Measurements from ENCODE around the gene PNMT. TPM values are rescaled to one million over a fixed set of nuclear protein-coding genes. Genes with fewer than 3 reads are reported as not detected.

The PNMT gene
- total RNA-seq: not detected in 2 replicates

DNA sequence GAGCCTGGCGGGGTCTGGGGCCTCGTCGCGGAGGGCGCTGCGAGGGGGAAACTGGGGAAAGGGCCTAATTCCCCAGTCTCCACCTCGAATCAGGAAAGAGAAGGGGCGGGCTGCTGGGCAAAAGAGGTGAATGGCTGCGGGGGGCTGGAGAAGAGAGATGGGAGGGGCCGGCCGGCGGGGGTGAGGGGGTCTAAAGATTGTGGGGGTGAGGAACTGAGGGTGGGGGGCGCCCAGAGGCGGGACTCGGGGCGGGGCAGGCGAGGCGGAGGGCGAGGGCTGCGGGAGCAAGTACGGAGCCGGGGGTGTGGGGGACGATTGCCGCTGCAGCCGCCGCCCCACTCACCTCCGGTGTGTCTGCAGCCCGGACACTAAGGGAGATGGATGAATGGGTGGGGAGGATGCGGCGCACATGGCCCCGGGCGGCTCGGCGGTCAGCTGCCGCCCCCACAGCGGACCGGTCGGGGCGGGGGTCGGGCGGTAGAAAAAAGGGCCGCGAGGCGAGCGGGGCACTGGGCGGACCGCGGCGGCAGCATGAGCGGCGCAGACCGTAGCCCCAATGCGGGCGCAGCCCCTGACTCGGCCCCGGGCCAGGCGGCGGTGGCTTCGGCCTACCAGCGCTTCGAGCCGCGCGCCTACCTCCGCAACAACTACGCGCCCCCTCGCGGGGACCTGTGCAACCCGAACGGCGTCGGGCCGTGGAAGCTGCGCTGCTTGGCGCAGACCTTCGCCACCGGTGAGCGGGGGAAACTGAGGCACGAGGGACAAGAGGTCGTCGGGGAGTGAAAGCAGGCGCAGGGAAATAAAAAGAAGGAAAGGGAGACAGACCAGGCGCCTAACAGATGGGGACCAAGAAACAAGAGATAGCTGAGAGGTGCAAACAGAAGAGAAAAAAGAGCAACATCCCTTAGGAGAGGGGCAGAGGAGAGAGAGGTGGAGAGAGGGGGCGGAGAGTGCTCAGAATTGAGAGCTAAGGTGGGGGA, at the start of gene PNMT:
Gene PNMT (plus strand): TSS at position 509 of the 980 bp plus-strand sequence. CDS start 23 bp downstream, at position 532.

DNA sequence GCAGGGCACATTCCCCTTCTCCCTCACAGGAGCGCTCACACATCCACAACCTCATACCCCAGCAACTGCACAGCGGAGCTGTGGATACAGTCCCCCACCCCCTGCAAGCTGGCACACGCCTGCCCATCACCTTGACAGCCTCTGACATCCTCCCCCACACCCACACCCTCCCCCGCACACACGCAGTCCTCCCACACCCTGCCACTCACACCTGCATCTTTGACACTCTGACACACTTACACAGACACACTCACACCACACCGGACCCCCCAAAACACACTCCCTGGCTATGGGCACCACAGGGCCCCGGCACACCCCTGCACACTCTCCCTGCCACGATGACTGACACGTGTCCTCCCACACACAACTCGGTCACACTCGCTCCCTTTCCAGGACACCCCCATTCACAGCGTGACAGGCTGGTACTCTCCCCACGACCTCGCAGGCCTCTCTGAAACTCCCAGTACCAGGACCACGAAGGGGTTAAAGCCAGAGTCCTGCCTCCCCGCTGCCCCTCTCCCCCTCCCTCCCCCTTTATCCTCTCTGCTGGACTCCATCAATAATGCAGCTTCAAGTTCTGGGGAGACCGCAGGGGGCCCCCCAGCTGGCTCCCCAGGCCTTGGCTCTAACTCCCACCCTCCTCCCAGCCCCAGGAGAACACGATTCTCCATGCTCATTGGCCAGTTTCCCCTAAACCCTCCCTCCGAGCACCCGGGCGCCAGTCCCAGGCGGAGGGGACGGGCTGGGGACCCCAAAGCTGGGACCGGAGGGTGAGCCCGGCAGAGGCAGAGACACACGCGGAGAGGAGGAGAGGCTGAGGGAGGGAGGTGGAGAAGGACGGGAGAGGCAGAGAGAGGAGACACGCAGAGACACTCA, 41.8 kb upstream of the PNMT start, which contains the start of gene PPP1R1B:
Gene PPP1R1B (plus strand): TSS at position 782 of the 876 bp plus-strand sequence. CDS start 441 bp downstream, outside the sequence.

GRCh38 chr17:39636927-39637736, 31.1 kb upstream of the PNMT start, which contains the start of gene STARD3:
TSS of gene STARD3 (plus strand) at chr17:39637144. CDS start at chr17:39653532, 16,388 bp downstream.

DNA sequence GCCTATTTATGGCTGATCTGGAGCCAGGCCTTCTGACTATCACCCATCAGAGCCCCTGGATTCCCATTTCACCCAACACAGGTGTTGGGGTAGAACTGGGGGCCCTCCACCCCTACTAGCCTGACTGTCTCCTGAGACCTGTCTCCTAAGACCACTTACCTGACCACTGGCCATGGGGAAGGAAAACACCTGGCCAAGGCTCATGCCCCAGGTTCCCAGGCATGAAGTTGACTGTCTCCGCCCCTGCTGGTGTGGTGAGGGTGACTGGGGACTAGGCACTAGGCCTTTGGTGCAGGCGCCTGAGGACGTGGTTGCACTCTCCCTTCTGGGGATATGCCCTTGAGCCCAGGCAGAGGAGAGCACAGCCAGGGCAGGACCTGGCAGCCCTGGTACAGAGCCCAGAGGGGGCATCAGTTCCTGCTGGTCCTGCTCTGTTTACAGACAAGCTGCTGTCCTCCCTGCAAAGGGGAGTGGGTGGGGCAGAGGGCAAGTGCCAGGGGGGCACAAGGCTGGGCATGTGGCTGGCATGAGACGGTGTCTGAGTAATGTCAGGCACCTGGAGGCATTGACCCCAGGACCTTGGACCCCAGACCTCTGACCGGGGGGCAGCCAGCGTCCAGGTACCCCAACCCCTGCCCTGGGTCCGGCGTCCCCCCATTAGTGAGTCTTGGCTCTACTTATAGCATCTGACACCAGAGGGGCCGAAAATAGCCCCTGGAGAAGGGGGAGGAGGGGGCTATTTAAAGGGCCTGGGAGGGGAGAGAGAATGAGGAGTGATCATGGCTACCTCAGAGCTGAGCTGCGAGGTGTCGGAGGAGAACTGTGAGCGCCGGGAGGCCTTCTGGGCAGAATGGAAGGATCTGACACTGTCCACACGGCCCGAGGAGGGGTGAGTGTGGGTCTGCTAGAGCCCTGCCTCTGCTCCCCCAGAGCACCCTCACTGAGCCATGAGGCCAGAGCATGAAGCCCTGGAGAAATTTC, 3.4 kb upstream of the PNMT start, which contains the start of gene TCAP:
Gene TCAP (plus strand): TSS at position 769 of the 981 bp plus-strand sequence. CDS start 11 bp downstream, at position 780.

GRCh38 chr17:39687546-39688474, 19.6 kb downstream of the PNMT start, which contains the start of gene PGAP3:
TSS of gene PGAP3 (minus strand) at chr17:39688057. CDS start at chr17:39688014, 43 bp downstream.

DNA sequence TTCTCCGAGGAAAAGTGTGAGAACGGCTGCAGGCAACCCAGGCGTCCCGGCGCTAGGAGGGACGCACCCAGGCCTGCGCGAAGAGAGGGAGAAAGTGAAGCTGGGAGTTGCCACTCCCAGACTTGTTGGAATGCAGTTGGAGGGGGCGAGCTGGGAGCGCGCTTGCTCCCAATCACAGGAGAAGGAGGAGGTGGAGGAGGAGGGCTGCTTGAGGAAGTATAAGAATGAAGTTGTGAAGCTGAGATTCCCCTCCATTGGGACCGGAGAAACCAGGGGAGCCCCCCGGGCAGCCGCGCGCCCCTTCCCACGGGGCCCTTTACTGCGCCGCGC, 31.5 kb downstream of the PNMT start, which contains the start of gene ERBB2:
Gene ERBB2 (plus strand): TSS at position 247 of the 330 bp plus-strand sequence. CDS start 175 bp downstream, outside the sequence.

Other genes starting within 250 kb of the PNMT start
- gene MED1, start 217.2 kb upstream of the PNMT start, total RNA-seq: 16.4 and 16.9 TPM in 2 replicates
- gene CDK12, start 207.0 kb upstream of the PNMT start, total RNA-seq: 17.4 and 20.6 TPM in 2 replicates
- gene NEUROD2, start 60.5 kb upstream of the PNMT start, total RNA-seq: not detected in 2 replicates
- 0.15 and 0.39 TPM in 2 replicates for gene PPP1R1B, start 41.5 kb upstream of the PNMT start, total RNA-seq
- gene STARD3, start 31.3 kb upstream of the PNMT start, total RNA-seq: 29.9 and 35.9 TPM in 2 replicates
- 0.08 TPM in 1 of 2 replicates, not detected in the other for gene TCAP, start 3.1 kb upstream of the PNMT start, total RNA-seq
- gene PGAP3, start 19.6 kb downstream of the PNMT start, total RNA-seq: 3.9 and 7.2 TPM in 2 replicates
- 26.7 and 27.6 TPM in 2 replicates for gene ERBB2, start 31.6 kb downstream of the PNMT start, total RNA-seq
- 45.8 and 58.5 TPM in 2 replicates for gene MIEN1, start 62.1 kb downstream of the PNMT start, total RNA-seq
- 17.8 and 31.5 TPM in 2 replicates for gene GRB7, start 69.5 kb downstream of the PNMT start, total RNA-seq
- not detected in 2 replicates for gene IKZF3, start 195.9 kb downstream of the PNMT start, total RNA-seq
- not detected in 2 replicates for gene ZPBP2, start 199.7 kb downstream of the PNMT start, total RNA-seq

Measured in hair follicular keratinocyte (primary cell).